Amygdala (tissue), 56 donors: ENCODE data around the gene UTRN.

Source experiments
- DNase-seq, 56 donors: peaks; one replicate each; lab custom pipeline; 2025; lab: John Stamatoyannopoulos, UW

Gene UTRN

DNA sequence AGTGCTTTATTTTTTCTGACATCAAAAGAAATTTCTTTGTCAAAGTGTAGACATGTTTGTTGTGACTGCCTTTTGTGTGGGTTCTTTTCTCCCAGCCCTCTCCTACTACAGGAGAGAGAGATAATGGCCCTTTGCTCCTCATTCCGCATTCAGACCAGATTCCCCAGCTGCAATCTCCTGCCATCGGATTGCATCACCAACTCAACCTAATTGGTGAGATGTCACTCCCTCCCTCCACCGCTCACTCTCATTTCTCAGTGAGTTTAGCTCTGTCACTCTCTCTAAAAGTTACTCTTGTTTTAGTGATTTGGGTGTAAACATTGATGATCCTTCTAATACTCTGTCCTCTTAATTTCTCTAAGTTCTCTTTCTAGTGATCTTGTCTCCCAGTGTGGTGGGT, 22.7 kb downstream of the UTRN start:
- no peak for DNase-seq

DNA sequence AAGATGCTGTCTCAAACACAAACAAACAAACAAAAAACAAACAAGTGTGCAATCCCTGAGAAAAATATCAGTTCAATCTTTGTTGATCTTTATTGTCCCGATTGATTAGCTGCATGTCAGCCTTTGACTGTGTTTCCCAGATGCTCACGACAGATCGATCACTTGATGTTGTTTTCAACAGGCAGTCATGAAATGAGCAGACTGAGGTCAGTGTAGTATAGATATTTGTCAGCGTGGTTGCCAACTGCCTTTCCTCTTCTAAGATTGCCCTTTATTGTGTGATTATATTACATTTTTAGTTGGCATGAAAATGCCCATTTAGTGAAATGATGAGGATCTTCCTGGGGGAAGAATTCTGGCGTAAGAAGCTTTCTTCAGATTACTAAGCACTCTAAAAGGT, 25.6 kb downstream of the UTRN start:
- no peak for DNase-seq

DNA sequence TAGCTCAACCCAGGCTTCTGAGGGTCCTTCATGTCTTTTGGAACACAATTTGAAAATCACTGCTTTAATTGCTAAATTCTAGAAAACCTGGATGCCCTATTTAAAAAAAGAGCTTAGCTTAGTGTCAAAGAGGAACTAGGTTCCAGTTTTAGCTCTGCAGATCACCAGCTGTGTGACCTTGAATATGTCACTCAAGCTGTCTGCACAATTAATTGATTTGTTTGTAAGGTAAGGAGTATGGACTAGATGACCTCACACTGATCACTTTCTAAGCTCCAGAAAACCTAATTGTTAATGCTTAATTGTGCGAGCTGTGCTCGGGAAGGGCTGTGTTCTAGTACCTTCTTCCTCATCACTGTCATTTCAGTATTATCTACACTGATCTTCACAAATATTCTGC, 26.2 kb downstream of the UTRN start:
- no peak for DNase-seq

DNA sequence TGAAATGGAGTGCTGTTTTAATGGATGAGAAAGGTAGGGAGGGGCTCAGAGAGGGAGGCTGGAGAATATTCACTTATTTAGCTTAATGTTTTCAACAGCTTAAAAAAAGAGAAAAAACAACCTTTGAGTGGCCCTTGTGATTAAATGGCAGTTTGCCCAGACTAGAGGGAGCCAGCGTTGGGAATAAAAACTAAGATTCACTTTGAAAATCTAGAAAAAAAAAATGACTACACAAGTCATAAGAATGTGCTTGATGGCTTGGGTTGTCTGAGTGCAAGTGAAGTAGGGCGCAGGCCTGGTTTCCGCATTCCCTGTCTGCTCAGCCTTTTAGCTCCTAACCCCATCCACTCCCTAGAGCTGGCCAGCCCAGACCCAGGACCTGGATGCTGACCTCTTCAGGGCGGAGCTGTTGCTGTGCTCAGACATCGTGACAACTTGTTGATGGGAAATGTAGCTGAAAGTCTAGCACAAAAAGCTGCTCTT, 28.9 kb downstream of the UTRN start:
- peak in 11 of 56 donors; percentile 4 to 40 (median 12) for DNase-seq

DNA sequence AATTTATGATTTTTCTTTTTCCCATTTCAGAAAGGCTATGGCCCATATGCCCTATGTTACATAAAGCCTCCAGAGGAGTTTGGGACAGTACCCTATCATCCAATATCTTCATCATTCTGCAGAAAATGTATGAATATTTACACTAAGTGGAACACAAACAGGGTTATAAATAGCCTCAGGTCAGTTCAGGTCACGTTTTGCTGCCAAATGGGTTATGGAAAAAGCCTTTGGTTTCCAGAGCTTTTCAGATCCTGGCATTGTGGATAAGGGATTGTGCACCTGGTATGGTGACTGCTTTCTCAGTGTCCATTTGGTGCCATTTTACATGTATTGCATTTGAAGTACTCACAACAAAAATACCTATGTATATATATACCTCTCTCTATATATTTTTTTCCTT, 29.4 kb downstream of the UTRN start:
- DNase-seq: no peak

DNA sequence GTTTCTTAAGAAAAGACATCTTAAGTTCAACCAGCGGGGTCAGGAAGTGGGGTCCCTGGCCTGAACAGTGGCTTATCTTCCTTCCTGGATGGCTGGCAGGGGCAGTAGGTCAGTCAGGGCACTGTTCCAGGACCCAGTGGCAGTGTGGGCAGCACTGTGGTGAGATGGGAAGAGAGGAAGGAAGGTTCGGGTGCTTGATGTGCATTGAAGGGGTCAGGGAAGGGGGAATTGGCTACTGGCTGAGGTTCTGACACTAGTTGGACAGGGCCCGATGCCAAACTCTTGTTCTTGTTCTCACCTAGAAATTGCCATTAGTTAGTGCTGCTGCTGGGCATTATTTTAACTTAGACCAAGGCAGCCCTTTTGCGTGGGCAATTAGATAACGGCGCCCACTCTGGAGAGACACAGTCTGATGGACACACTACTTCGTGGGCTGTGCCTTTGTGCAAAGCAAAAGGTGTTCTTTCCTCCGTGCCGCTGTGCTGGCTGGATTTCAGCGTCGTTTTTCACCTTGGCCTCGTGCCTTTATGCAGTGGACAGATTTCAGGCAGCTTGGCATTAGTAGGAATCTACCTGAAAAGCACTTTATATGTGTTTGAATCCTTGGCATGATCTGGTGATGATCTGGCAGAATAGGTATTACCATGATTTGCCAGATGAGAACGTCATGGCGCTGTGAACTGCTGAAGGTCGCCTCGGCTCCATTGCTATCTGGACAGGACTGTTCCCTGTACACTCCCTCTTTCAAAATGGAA, 30.3 kb downstream of the UTRN start:
- peak in 2 of 56 donors; percentile 21 to 23 for DNase-seq

DNA sequence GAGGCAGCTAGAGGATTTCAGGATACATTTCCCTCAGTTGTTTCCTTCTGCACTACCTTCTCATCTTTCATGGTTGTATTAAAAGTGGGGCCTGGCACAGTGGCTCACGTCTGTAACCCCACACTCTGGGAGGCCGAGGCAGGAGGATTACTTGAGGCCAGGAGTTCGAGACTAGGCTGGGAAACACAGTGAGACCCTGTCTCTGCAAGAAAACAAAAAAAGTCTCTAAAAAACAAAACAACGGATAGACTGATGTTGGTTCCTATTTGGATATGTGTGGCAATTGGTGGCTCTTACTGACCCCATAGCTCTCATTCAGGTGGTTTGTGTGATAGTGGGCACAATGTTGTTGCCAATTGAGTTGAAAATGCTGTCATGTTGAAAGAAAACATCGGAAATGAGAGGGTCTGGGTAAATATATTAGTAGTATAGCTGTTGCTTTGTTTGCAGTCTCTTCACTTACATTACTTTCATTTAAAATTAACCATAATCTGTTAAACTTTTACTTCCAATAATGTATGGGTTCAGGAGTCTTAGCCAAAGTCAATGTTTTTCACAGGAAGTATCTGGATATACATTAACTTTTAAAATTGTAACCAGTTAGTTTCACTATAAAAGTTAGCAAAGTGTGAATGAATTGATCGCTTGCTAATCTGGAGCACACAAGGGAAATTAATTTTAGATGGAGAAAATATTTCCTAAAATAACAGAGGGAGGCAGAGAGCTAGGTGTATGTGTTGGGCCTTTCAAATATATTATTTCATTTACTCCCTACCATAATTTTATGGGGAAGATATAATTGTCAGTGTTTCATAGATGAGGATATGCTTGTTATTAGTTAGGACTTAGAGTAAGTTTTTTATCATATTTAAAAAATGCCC, 31.1 kb downstream of the UTRN start:
- no peak for DNase-seq

DNA sequence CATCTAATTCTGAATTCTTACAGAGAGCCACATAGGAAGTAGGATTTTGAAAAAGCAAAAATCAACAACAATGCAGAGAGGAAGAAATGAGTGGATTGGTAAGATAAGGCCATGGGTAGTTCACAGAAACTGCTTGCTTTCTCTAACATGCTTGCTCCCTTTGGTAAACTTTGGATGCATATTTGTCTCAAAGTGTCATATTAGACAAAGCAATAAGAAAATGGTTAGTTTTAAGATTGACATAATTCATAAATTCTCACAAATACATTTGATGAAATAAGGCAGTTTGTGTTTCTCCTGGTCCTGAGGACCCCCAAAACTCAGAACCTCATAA, 31.7 kb downstream of the UTRN start:
- DNase-seq: no peak

DNA sequence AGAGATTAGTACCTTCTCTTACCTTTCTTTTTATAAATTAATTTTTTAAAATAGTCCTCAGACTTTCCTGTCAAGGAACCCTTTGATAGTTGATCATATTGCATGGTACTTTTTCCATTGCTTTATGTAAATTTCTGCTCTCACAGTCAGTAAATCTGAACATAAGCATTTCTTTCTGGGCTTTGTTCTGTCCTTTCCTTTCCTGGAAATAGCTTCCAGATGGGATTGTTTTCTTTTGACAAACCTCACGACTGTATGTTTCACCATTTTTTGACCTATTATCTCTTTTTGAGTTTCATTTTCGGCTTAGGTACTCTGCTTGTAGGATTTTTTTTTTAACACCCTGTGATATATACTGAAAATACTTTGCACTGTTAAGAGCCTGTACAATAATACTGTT, 32.6 kb downstream of the UTRN start:
- DNase-seq: no peak

DNA sequence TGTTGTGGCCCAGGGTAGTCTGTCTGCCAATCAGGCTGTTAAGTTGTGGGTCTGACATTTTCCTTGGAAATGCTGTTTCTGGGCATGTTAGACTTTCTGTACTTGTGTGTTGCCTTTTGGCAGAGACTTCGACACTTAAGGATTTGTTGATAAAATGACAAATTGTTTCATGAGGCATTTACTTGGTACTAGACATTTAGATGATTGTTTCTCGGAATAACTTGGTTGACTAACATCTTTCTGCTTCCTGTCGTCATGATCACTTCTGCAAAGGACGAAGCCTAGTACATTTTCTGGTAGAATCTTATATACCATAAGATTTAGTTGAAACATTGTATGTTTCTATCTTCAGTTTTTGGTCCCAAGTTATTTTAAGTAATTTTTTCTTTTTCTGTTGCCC, 34.1 kb downstream of the UTRN start:
- no peak for DNase-seq

DNA sequence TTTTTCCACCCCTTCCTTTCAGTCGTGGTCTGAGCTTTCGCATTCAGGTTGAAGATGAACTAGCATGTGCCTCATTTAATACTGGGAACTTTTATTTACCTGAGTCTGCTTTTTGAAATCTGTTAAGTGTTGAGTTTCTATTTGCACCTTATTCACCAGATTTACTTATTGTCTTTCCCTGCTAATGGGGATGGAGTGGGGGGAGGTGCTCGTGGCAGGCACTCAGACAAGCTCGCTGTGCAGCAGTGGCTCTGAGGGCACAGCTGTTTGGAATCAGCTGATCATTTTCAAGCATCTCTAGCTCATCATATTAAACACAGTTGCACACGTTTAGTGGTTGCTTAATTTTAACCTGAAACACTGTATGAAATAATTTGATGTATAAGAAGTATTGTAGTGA, 35.6 kb downstream of the UTRN start:
- DNase-seq: no peak

DNA sequence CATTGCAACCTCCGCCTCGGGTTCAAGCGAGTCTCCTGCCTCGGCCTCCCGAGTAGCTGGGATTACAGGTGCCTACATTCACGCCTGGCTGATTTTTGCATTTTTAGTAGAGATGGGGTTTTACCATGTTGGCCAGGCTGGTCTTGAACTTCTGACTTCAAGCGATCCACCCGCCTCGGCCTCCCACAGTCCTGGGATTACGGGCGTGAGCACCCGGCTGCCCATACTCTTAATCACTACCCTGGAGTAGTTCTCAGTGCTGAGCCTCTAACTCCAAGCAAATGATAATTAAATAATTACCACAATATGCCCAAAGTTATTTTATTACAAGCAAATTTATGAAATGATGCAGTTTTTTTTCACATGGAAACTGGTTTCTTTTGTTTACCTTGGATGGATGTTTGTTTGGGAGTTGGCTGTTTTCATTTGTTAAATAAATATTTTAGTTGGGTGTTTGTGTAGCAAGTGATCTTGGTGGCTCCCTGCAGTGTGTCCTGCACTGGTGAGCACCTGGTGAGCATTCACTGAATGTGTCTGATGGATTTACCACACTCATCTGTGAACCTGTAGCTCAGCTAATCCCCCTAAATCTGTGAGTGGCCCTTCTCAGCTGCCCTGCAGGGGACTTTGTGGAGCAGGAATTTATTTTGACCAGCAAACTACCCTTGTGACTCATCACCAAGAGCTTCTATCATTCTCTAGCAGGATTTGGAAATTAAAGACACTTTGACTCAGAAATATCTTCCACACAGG, 36.9 kb downstream of the UTRN start:
- DNase-seq: no peak

DNA sequence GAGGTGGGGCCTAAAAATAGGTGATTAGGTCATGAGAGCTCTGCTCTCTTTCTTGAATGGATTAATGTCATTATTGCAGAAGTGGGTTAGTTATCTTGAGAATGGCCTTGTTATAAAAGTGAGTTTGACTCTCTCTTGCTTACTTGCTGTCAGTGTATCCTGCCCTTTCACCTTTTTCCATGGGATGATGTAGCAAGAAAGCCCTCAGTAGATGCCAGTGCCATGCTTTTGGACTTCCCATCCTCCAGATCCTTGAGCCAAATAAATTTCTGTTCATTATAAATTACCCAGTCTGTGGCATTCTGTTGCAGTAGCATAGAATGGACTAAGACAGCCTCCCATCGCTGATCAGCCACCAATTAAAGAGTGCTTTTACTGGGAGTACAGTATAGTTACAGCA, 40.1 kb downstream of the UTRN start:
- no peak for DNase-seq

DNA sequence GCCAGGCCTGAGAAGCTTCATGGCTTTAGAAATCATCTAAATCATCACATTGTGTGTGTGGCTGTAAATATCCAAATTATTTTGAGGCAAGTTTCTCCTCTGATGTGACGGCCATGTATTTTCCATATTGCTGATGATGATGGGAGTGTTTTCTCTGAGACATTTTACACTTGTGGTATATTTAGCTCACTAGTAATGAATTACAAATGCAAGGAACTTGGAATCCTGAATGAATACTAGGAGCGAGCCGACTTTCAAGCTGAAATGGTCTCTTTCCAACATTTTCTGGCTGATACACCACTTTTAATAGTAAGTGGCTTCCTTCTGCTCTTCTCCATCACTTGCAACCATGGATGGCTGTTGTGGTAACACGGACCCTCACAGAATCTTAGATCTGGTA, 41.3 kb downstream of the UTRN start:
- no peak for DNase-seq

DNA sequence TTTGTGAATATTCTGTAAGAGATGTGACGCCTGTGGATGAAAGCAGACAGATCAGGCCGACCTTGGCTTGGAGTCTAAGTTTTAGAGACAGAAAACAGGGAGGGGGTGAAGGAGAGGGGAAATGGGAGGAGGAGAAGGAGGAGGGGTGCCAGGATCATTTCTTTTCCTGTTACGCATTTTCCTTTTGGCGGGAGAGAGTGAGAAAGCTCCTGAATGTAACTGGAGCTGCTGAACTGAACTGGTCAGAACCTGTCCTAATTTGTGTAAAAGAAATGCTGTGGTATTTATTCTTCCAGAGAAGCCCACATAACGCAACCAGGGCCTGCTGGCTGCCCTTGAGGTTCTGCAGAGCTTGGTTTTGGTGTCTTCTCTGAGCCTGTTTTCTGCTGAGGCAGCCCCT, 41.9 kb downstream of the UTRN start:
- DNase-seq: peak in 1 of 56 donors; percentile 18

DNA sequence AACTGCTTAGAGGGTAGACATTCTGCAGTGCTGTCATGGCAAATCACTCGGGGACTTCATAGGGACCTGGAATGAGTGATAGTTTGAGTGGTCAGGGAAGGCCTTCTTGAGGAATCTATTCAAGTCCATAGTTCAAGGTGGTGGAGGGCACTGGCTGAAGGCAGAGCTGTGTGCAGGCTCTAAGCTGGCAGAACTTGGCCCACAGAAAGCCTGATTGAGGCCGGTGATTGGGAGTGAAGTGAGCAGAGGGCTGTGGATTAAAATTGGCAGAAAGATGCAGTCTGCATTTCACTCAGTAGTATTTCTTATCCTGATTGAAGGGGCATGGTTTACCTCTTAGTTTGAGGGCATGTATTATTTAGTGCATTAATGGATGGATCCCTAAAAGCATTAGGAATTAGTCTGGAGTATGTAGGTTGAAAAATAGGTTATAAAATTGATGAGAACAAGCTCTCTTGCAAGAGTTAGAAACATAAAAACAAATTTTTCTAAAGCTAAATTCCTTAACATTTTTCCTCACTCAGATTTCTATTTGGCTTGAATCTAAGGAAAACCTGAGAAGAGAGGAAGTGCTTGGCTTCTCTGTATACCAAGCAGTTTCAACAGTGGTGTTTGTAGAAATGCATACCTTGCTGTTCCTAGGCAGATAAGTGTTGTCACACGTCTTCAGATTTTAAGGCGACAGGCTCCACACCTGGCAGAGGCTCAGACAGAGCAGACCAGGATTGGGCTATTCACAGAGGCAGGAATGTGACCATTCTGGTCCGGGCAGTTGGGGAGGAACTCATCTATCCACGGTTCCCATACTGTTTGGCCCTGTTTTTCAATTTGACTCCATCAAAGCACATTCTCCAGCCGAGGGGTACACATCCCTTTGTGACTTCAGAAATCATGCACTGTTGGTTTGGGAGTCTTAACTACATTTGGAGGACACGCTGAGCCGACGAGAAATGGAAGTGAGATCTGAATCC, 45.2 kb downstream of the UTRN start:
- no peak for DNase-seq

DNA sequence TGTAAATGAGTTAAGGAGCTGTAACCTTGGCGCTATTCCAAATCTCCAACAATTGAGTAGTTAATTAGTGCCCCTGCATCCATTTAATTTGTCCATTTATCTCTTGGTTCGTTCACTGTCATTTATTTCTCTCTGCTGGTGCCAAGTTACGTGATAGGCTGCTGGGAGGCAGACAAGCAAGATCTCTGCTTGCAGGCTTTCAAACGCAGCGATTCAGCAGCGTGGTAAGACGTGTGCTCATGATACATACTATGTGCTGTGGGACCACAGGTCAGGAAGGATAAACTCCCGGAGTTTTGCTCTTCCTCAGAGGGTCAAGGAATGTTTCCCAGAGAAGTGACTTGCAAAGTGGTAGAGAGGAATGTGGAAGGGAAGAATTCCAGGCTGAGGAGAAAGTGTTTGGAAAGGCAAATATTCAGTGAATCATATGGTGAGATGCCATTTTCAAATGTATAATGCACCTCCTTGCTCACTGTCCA, 46.4 kb downstream of the UTRN start:
- no peak for DNase-seq

DNA sequence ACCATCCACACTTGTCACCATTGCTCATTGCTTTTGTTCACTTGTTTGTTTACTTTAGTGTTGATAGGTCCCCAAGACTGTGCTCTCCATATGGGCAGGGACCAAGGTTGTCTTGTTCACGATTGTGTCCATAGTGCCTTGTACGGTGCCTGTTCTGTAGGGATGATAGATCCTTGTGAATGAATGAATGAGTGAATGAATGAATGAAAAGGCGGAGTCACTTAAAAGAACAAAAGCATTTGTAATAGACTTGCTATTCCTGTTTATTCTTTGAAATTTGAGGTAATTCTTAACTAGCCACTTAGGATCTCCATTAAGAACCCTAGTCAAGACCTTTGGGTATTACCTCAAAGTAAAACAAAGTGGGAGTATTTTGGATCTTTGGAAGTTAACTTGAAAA, 47.0 kb downstream of the UTRN start:
- no peak for DNase-seq

DNA sequence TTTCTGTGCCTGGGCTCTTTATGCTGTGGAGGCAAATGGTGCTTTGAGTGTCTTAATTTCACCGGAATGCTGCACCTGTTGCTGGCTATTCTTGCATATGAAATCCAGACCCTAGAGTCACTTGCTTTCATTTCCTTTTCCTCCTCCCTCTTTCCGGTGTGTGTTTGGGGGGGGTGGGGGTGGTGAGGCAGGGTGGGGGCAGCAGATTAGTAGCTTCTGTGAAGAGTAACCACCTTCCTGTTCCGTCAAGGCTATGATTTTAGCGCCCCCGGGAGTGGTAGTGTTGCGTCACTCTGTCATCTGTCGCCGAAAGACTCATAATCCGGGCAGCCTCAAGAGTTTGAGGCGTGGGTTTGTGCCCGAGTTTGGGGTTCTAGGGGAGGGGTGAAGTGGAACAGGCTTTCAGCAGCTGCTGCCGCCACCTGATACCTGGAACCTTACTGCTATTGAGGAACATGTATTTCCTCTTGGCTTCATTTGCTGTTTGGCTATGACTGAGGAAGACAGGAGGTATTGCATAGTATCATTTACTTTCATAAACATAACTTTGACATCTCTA, 49.1 kb downstream of the UTRN start:
- DNase-seq: no peak
